GM19467 (cell line): ENCODE results near the gene CSF1.

ENCODE experiments used
- ATAC-seq: cut with Tn5 transposase; IDR thresholded peaks from one replicate; pipeline ENCODE4 v1.9.1; 2021; ENCODE audit warnings: mild to moderate bottlenecking, moderate library complexity; ENCODE audit not compliant: unreplicated experiment

Gene CSF1

DNA sequence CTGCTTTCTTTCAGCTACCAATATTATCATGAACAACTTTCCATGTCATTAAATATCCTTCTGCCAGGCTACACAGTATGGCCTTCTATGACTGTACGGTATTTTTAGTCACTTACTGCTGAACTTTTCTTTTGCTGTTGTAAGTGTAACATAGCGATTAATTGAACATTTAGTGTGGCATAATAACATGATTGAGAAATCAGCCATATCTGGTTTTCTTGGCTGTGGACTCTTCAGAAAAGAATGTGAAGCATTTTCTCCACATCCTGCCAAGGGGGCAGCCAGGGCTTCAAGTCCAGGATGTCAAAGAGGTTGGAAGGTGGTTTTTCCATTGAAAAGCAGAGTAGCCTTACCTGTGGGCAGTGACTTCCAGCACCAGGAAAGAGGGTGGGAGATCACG, 65.1 kb downstream of the CSF1 start:
- ATAC-seq: no peak

- no peak for ATAC-seq
Observed at GRCh38 chr1:109976762-109977161, 66.1 kb downstream of the CSF1 start.

- ATAC-seq: no peak
Observed at GRCh38 chr1:109977225-109977624, 66.6 kb downstream of the CSF1 start.

DNA sequence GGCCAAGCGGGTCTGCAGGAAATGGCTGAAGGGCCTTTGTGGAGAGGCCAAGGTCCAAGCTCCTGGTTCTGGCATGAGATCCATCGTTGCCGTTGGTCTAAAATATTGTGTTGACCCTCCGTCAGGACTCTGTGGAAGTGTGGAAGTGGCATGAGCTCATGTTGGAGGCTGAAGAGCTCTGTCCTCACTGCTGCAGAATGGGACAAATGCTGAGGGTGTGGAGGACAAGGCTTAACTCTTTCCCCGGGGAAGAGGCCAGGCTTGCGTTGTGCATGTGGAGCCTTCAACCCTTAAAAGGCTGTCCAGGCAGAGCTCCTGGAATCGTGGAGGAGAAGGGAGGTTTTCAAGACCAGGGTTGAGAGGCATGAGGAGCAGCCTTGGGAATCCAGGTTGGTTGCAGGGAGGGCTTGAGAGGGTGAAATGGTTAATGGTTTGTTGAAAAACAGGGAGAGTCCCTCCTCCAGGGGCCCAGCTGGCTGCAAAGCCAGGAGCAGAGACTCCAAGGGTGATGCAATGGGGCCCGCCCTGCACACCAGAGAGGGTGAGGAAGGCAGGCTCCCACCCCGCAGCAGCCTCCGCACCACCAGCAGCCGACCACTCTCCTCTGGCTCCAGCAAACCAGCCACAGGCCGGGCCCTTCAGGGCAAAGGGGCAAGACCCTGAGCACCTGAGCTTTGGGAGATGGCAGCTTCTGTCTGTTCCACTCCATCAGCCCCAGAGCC, 67.2 kb downstream of the CSF1 start:
- no peak for ATAC-seq

- no peak for ATAC-seq
Observed at GRCh38 chr1:109978761-109979488, 68.3 kb downstream of the CSF1 start.

DNA sequence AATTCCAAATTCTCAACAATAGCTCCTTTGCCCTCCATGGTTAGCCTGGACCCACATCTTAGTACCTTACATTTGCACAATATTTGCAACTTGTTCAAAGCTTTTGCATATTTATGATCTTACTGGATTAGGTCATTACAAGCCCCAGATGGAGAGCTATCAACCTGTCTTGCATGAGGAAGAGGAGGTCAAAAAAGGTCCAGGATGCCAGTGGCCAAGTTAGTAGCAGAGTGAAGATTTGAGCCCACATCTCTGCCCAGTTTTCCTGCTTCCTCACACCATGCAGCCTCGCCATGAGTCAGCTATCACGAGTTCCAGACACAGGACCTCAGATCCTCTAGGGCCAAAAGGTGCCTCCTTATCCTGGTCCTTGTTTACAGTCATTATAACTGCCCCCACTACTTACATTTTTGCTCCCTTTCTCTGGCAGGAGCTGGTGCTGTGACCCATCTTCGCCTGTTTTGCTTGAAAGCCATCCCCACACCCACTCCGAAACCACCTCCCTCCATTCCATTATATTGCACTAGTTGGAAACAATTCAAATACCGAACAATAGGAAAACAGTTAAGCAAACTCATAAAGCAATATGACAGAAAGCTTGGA, 68.9 kb downstream of the CSF1 start:
- no peak for ATAC-seq
